ENCODE data around the gene MPG. TPM values are rescaled to one million over a fixed set of nuclear protein-coding genes. Genes with fewer than 3 reads are reported as not detected.

Gene MPG
- polyA plus RNA-seq, 1 donor (not counting 4 experiments of a cell fraction or from before 2014, with no cell fraction given), result 22.7 TPM

DNA sequence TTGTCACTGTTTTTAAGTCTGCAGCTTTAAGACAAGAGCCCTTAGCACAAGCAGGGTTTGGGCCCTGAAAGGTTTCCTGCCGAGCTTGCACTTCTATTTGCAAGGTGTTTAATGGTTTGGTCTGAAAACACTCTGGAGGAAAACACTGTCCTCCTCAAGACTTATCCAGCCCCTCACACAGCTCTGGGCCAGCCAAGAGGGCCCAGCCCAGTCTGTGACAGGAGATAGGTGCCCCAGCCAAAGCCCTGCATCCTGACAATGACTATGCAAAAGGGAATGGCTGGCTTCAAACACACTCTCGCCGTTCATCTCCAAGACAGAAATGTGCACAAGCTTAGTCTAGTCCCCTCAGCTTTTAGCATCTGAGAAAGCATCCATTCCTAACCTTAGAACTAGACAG, 26.9 kb downstream of the MPG start:
- no peak for FAIRE-seq
- TF ChIP-seq, protein P1, sequence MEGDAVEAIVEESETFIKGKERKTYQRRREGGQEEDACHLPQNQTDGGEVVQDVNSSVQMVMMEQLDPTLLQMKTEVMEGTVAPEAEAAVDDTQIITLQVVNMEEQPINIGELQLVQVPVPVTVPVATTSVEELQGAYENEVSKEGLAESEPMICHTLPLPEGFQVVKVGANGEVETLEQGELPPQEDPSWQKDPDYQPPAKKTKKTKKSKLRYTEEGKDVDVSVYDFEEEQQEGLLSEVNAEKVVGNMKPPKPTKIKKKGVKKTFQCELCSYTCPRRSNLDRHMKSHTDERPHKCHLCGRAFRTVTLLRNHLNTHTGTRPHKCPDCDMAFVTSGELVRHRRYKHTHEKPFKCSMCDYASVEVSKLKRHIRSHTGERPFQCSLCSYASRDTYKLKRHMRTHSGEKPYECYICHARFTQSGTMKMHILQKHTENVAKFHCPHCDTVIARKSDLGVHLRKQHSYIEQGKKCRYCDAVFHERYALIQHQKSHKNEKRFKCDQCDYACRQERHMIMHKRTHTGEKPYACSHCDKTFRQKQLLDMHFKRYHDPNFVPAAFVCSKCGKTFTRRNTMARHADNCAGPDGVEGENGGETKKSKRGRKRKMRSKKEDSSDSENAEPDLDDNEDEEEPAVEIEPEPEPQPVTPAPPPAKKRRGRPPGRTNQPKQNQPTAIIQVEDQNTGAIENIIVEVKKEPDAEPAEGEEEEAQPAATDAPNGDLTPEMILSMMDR (optimal IDR thresholded peaks at IDR 0.05 in 1 of 3, IDR thresholded peaks at IDR 0.05 in 1 of 3, conservative IDR thresholded peaks at IDR 0.05 in 1 of 3; ENCODE audit: extremely low read depth in 1 of 3, insufficient read depth in 2 of 3, low read length in 3 of 3), result no peak
- no peak for TF ChIP-seq EZH2 (IDR thresholded peaks at IDR 0.05; ENCODE audit: low read length)
- no peak overlapping the region for H2AFZ ChIP-seq (ENCODE audit: control insufficient read depth, low read length)

DNA sequence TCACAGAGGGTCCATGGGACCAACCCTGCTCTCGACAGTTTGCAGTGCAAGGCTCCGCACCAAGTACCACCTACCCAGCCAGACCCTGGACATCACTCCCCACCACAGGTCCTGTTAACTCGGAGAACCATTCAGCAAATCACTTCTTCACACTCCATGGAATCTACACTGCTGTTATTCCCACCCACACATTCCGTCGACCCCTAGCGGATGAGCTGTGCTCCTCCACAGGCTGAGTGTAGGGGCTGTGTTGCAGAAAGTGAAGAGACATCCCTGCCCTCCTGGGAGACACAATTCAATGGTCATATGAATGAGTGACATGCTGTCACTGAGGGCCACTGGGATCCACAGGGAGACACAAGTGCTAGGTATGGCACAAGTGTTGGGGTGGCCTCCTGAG, 27.5 kb downstream of the MPG start:
- Histone ChIP-seq H3K79me2 (ENCODE audit: control insufficient read depth, insufficient read depth, low read length) (no peaks in the 10 kb centered on the region), H3K36me3 (ENCODE audit: control insufficient read depth in 2 of 2, extremely low read depth in 1 of 2, insufficient read depth in 2 of 2, low read length in 2 of 2) (peaks cover 30 to 34% of the 10 kb centered on the region in 2 experiments), H3K9me1 (ENCODE audit: control insufficient read depth, extremely low read depth, insufficient read depth, low read length) (no peaks in the 10 kb centered on the region), H4K20me1 (ENCODE audit: control insufficient read depth, extremely low read depth, insufficient read depth, low read length) (peaks cover 4% of the 10 kb centered on the region), H3K27ac (ENCODE audit: control insufficient read depth, insufficient read depth, low read length) (no peak overlapping the region), H3K27me3 (ENCODE audit: control insufficient read depth, extremely low read depth, insufficient read depth, low read length) (no peaks in the 10 kb centered on the region), H3K4me2 (ENCODE audit: control insufficient read depth, extremely low read depth, insufficient read depth, low read depth, low read length) (no peak overlapping the region), H2AFZ (ENCODE audit: control insufficient read depth, low read length) (no peak overlapping the region), H3K4me3 (ENCODE audit: control insufficient read depth in 2 of 3, extremely low read depth in 1 of 3, insufficient read depth in 2 of 3, low read depth in 1 of 3, low read length in 3 of 3) (no peak overlapping the region), H3K4me1 (ENCODE audit: control insufficient read depth, extremely low read depth, insufficient read depth, low read length) (no peaks in the 10 kb centered on the region), H3K9me3 (ENCODE audit: control insufficient read depth, low read depth, low read length) (no peaks in the 10 kb centered on the region), H3K9ac (ENCODE audit: control insufficient read depth, extremely low read depth, insufficient read depth, low read length) (no peak overlapping the region)
- dilution Hi-C loops (cut with MboI; ENCODE audit: extremely low pct_ligation_motif_present, low sequenced_read_pairs), result no loop called here
- DNase-seq (ENCODE audit: low read depth, low spot score), result no peak
- FAIRE-seq, result no peak
- no peak for TF ChIP-seq EZH2 (IDR thresholded peaks at IDR 0.05; ENCODE audit: low read length)
- TF ChIP-seq, protein P1 (optimal IDR thresholded peaks at IDR 0.05 in 1 of 3, IDR thresholded peaks at IDR 0.05 in 1 of 3, conservative IDR thresholded peaks at IDR 0.05 in 1 of 3; ENCODE audit: extremely low read depth in 1 of 3, insufficient read depth in 2 of 3, low read length in 3 of 3), result no peak

More for the DNA sequence above, 26.9 kb downstream of the MPG start:
- Histone ChIP-seq H3K4me2 (ENCODE audit: control insufficient read depth, extremely low read depth, insufficient read depth, low read depth, low read length) (no peak overlapping the region), H3K36me3 (ENCODE audit: control insufficient read depth in 2 of 2, extremely low read depth in 1 of 2, insufficient read depth in 2 of 2, low read length in 2 of 2) (peaks cover 25 to 38% of the 10 kb centered on the region in 2 experiments), H3K9ac (ENCODE audit: control insufficient read depth, extremely low read depth, insufficient read depth, low read length) (no peak overlapping the region), H4K20me1 (ENCODE audit: control insufficient read depth, extremely low read depth, insufficient read depth, low read length) (peaks cover 4% of the 10 kb centered on the region), H3K27me3 (ENCODE audit: control insufficient read depth, extremely low read depth, insufficient read depth, low read length) (no peaks in the 10 kb centered on the region), H3K4me3 (ENCODE audit: control insufficient read depth in 2 of 3, extremely low read depth in 1 of 3, insufficient read depth in 2 of 3, low read depth in 1 of 3, low read length in 3 of 3) (no peak overlapping the region), H3K79me2 (ENCODE audit: control insufficient read depth, insufficient read depth, low read length) (no peaks in the 10 kb centered on the region), H3K9me3 (ENCODE audit: control insufficient read depth, low read depth, low read length) (no peaks in the 10 kb centered on the region), H3K4me1 (ENCODE audit: control insufficient read depth, extremely low read depth, insufficient read depth, low read length) (no peaks in the 10 kb centered on the region), H3K27ac (ENCODE audit: control insufficient read depth, insufficient read depth, low read length) (no peak overlapping the region), H3K9me1 (ENCODE audit: control insufficient read depth, extremely low read depth, insufficient read depth, low read length) (no peaks in the 10 kb centered on the region)
- dilution Hi-C loops (cut with MboI; ENCODE audit: extremely low pct_ligation_motif_present, low sequenced_read_pairs), result no loop called here
- DNase-seq (ENCODE audit: low read depth, low spot score), result no peak

All from keratinocyte (primary cell).